Adrenal gland (tissue), 5 donors: ENCODE data around the gene SIX3.

Source experiments
- CTCF ChIP-seq, 6 experiments: fragments of 450-650 bp in 4 of 6; fragments of 200-600 bp in 2 of 6; sonication (generic) in 1 of 6; IDR thresholded peaks; 1 replicate in 5 of 6; 2 replicates in 1 of 6; pipeline versions ENCODE4 v1.5.1 to v1.8.0; 2016 to 2021; ENCODE audit warnings: antibody characterized with exemption in 6 of 6, mild to moderate bottlenecking in 2 of 6, moderate library complexity in 1 of 6
- POLR2A ChIP-seq, 2 donors: fragments of 450-650 bp; IDR thresholded peaks; one replicate each; pipeline ENCODE4 v1.6.1; 2017; ENCODE audit warnings: antibody characterized with exemption in 2 of 2, mild to moderate bottlenecking in 2 of 2, moderate library complexity in 1 of 2
- donor health status: DM: no; HTN: no; CAD: no.

GRCh38 chr2:44983836-44984604 lies 42.5 kb downstream of the SIX3 start:
- no peak for TF ChIP-seq POLR2A (IDR thresholded peaks at IDR 0.05)
- no peak for TF ChIP-seq CTCF (IDR thresholded peaks at IDR 0.05)
